Stimulated activated CD4-positive, alpha-beta T cell treated with anti-CD3 and anti-CD28 coated beads, Interleukin-4, amount 100 ng/mL, for 48 hours (primary cell): Measurements from ENCODE around the gene C2CD2L.
"Not testable (repeated sequence)": the region's sequence is repeated elsewhere in the genome, so short reads cannot be mapped to it uniquely, and the experiment has no call there.

Experiments used
- DNase-seq, 2 donors: peaks; one replicate each; pipeline ENCODE4 v3.0.0-alpha.2; 2020; ENCODE audit warnings: low read depth in 2 of 2

The C2CD2L gene

DNA sequence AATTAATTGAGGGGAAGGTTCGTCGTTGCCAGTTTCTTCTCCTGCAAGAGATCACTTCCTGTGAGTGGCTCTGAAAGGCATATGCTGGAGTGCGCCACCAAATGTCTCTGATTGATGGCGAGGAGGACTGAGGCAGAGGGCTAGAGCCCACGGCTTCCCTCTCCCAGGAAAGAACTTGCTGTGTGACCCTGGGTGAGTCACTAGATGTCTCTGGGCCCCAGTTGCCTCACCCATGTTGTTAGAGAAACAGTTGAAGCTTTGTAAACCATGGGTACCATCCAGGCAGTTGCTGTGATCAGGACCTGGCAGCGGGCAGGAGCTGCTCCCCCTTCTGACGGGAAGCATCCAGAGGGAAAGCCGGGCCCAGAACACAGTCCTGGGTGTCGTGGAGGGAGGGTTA, 44.9 kb downstream of the C2CD2L start:
- DNase-seq, result no peak

DNA sequence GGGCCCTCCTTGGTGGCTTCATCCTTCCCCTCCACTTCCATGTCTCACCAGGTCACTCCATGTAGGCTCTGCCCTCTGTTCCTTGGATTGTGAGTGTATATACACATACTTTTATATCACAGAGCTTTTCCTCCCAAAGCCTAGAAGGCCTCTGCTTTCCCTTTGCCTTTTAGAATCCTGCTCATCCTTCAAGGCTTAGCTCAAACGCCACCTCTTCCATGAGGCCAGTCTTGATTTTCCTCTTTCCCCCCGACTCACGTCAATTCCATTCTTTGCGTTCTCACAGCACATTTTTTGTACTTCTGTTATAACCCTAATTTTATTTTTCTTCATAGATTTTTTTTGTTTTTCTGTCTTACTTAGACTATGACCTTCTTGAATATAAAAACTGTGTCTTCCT, 45.5 kb downstream of the C2CD2L start:
- no peak for DNase-seq

DNA sequence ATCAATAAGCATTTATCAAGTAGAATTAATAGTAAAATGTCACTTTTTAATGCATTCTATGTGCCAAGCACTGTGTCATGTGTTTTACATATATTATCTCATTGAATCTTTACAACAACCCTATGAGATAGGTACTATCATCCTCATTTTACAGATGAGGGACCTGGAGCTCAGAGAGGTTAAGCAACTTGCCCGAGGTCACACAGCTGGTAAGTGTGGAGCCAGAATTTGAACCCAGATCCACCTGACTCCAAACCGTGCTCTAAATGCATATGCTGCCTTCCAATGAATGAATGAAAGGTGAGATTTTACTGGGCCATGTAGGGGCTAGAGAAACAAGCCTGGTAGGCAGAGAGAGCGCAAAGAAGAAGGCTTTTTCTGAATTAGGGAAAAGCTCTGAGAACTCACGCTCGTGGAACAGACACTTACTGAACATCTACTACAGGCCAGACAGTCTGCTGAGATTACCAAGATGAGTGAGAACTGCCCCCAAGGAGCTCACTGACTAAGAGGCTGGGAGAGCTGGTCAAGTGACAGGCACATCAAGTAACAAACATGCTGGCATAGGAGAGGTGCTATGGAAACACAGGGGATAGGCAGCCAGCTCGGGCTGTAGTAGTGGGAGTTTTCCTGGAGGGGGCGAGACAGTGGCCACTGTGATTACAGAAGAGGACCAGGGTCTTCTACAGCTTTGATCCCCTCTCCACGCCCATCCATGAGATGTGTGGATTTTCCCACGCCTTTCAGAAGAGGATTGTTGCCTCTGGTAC, 46.1 kb downstream of the C2CD2L start:
- no peak for DNase-seq

DNA sequence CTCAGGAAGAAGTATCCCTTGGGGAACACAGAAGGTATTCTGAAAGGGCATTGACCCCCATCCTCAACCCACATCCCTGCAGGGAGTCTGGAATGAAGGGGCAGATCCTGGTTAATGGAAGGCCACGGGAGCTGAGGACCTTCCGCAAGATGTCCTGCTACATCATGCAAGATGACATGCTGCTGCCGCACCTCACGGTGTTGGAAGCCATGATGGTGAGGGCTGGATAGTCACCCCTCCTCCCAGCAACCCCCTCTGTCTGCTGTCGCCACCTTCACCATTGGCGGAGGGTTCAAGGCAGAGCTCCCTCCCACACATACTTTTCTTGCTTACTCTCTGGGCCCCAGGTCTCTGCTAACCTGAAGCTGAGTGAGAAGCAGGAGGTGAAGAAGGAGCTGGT, 47.0 kb downstream of the C2CD2L start:
- DNase-seq, result no peak

DNA sequence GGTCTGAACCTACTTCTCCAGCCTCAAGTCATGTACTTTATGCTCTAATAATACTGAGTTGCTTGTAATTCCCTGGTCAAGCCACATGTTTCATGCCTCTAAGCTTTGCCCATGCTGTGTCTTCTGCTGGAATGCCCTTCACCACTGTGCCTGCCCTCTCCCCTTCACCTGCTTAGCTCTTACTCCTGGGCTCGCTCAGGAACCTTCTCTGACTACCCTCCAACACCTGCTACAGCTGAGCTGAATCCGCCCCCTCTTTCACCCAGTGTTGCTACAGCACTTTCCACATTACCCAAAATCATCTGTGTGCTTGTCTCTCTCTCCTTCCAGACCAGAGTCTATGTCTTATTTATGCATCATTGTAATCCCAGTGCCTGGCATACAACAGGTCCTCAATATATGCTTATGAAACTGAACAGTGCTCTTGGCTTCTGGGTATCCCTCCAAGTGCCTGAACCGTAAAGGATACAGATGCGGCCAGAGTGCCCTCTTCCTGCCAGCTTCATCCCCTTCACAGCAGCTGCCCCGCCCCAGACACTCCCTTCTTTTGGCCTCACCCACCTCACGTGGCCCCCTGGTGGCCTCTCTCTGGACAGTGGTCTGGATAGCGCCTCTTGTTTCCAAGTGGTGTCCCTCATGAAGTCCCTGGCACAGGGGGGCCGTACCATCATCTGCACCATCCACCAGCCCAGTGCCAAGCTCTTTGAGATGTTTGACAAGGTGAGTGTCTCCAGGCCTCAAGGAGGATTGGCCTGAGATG, 48.8 kb downstream of the C2CD2L start:
- no peak for DNase-seq

DNA sequence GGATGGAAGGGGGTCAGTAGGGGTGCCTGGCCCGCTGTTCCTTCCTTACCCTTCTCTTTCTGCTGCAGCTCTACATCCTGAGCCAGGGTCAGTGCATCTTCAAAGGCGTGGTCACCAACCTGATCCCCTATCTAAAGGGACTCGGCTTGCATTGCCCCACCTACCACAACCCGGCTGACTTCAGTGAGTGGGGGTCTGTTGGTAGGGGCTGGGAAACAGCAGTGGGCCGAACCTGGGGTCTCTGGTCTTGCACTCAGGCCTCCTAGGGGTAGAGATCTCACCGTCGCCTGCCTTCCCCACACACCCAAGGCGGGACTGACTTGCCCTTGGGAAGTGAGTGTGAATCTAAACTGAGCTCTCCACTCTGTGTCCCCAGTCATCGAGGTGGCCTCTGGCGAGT, 49.4 kb downstream of the C2CD2L start:
- no peak for DNase-seq

DNA sequence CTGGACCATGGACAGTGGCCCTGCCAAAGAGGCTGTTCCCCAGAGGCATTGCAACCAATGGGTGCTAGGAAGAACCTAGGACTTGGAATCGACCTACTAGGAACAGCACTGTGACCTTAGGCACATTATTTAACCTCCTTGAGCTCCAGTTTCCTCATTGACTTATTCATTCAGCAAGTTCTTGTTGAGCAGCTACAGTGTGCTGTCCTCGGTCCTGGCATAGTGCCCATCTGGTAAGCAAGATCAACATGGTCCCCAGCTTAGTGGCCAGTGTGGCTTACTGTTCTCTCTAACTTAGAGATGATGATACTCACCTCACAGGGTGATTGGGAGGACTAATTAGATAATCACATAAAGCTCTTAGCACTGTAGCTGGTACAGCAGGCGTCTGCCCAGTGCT, 49.9 kb downstream of the C2CD2L start:
- no peak for DNase-seq

DNA sequence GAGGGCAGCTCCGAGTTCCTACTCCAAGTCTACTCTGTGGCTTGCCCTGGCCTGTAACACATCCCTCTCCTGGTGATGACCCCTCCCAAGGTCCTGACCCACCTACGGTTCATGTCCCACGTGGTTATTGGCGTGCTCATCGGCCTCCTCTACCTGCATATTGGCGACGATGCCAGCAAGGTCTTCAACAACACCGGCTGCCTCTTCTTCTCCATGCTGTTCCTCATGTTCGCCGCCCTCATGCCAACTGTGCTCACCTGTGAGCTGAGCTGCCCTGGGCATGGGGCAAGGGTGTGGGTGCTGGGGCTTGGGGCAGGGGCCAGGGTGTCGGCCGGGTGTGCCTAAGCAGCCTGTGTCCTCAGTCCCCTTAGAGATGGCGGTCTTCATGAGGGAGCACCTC, 51.3 kb downstream of the C2CD2L start:
- DNase-seq, result no peak

DNA sequence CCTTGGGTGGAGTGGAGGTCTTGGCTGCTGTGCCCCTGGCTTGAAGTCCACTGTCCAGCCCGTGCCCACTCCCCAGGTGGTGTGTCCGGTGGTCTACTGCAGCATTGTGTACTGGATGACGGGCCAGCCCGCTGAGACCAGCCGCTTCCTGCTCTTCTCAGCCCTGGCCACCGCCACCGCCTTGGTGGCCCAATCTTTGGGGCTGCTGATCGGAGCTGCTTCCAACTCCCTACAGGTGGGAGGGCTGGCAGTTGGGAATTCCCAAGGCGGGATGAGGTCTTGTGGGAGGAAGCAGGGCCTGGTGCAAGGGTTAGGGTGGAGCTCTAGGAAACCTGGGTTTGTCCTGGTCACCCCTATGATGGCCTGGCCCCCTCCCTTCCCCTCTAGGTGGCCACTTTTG, 53.0 kb downstream of the C2CD2L start:
- DNase-seq, result no peak

DNA sequence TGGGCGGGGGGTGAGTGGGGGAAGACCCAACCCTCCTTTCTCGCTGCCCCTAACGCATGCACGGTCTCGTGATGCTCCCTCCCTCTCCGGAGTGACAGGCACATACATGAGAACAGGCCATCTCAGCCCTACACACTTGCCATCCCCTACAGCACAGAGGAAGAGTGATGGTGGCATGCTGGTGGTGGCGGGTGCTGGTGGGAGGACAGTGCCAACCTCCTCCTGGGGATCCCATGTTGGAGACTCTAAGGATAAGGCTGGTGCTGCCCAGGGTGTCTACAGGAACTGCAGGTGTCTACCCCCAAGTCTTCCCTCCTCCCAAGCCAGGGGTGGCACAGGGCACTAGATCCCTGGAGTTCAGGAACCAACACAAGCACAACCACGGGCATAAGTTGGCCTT, 54.7 kb downstream of the C2CD2L start:
- DNase-seq, result no peak

DNA sequence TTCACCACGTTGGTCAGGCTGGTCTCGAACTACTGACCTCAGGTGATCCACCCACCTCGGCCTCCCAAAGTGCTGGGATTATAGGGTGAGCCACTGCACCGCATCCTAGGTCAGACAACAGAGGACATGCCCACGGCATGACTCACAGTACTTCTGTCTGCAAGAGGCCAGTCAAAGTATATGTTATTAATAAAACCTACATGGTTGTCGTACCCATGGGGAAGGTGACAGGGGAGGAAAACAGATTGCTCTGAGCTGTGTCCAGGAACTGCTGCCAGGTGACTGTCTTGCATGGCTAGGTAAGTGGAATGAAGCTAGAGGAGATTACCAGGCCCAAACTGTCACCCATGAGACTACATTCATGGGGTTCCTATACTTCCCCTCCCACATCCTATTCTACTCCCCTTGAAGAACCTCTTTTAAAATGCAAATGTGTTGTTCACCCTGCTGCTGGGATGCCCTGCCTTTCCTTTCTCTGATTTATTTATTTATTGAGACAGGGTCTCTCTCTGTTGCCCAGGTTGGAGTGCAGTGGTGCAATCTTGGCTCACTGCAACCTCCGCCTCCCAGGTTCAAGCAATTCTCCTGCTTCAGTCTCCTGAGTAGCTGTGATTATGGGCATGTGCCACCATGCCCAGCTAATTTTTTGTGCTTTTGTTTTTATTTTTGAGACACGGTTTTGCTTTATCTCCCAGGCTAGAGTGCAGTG, 59.4 kb downstream of the C2CD2L start:
- DNase-seq, result no peak

DNA sequence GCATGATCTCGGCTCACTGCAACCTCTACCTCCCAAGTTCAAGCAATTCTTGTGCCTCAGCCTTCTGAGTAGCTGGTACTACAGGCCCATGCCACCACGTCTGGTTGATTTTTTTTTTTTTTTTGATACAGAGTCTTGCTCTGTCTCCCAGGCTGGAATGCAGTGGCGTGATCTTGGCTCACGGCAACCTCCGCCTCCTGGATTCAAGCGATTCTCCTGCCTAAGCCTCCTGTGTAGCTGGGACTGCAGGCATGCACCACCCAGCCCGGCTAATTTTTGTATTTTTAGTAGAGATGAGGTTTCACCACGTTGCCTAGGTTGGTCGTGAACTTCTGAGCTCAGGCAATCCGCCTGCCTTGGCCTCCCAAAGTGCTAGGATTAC, 59.9 kb downstream of the C2CD2L start:
- not testable (repeated sequence) for DNase-seq

DNA sequence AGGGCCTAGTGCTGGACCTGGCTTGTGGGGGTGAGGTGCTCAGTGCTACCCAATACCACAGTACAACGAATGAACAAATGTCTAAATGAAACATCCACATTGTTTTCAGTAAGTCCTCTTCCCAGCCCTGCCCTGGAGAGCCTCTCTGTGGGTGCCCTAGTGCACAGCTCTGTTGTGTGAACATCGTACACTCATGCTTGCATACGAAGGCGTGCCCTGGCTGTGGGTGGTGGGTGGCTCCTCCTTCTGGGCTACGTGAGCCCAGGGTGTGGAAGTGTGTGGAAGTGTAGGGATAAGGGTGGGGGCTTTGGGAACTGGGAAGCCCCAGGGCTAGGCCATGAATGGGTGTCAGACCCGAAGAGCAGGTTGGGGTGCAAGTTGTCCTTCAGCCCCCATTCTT, 60.8 kb downstream of the C2CD2L start:
- no peak for DNase-seq
